ENCODE results near the gene UBN2. TPM values are rescaled to one million over a fixed set of nuclear protein-coding genes. Genes with fewer than 3 reads are reported as not detected.

The UBN2 gene
- total and polyA plus RNA-seq, 2 of the 13 experiments (the other 11 are each of a cell fraction or from before 2014, with no cell fraction given), result 5.6 to 5.7 TPM

GRCh38 chr7:139340037-139340807, 109.2 kb downstream of the UBN2 start (continued):
- TF ChIP-seq AKNA (CRISPR knock-in tag; IDR thresholded peaks at IDR 0.05; ENCODE audit: borderline replicate concordance), result 0 out of 2 replicates have a peak, but pooled peaks have one; percentile 35
- peak; percentile 83 for TF ChIP-seq FOXC1 (CRISPR knock-in tag; IDR thresholded peaks at IDR 0.05; ENCODE audit: borderline replicate concordance)
- TF ChIP-seq ZNF775 (CRISPR knock-in tag; IDR thresholded peaks at IDR 0.05; ENCODE audit: borderline replicate concordance), result 0 out of 2 replicates have a peak, but pooled peaks have one; percentile 79
- TF ChIP-seq, protein P1, sequence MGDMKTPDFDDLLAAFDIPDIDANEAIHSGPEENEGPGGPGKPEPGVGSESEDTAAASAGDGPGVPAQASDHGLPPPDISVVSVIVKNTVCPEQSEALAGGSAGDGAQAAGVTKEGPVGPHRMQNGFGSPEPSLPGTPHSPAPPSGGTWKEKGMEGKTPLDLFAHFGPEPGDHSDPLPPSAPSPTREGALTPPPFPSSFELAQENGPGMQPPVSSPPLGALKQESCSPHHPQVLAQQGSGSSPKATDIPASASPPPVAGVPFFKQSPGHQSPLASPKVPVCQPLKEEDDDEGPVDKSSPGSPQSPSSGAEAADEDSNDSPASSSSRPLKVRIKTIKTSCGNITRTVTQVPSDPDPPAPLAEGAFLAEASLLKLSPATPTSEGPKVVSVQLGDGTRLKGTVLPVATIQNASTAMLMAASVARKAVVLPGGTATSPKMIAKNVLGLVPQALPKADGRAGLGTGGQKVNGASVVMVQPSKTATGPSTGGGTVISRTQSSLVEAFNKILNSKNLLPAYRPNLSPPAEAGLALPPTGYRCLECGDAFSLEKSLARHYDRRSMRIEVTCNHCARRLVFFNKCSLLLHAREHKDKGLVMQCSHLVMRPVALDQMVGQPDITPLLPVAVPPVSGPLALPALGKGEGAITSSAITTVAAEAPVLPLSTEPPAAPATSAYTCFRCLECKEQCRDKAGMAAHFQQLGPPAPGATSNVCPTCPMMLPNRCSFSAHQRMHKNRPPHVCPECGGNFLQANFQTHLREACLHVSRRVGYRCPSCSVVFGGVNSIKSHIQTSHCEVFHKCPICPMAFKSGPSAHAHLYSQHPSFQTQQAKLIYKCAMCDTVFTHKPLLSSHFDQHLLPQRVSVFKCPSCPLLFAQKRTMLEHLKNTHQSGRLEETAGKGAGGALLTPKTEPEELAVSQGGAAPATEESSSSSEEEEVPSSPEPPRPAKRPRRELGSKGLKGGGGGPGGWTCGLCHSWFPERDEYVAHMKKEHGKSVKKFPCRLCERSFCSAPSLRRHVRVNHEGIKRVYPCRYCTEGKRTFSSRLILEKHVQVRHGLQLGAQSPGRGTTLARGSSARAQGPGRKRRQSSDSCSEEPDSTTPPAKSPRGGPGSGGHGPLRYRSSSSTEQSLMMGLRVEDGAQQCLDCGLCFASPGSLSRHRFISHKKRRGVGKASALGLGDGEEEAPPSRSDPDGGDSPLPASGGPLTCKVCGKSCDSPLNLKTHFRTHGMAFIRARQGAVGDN (CRISPR knock-in tag; IDR thresholded peaks at IDR 0.05), result peak; percentile 99
- TF ChIP-seq ZNF460 (CRISPR knock-in tag; IDR thresholded peaks at IDR 0.05; ENCODE audit: borderline replicate concordance), result peak; percentile 100
- peak; percentile 91 for TF ChIP-seq HOXD1 (CRISPR knock-in tag; IDR thresholded peaks at IDR 0.05)
- TF ChIP-seq, protein P2, sequence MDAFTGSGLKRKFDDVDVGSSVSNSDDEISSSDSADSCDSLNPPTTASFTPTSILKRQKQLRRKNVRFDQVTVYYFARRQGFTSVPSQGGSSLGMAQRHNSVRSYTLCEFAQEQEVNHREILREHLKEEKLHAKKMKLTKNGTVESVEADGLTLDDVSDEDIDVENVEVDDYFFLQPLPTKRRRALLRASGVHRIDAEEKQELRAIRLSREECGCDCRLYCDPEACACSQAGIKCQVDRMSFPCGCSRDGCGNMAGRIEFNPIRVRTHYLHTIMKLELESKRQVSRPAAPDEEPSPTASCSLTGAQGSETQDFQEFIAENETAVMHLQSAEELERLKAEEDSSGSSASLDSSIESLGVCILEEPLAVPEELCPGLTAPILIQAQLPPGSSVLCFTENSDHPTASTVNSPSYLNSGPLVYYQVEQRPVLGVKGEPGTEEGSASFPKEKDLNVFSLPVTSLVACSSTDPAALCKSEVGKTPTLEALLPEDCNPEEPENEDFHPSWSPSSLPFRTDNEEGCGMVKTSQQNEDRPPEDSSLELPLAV (CRISPR knock-in tag; conservative IDR thresholded peaks at IDR 0.05; ENCODE audit: low read depth), result no peak
- TF ChIP-seq ZNF274 (CRISPR knock-in tag; IDR thresholded peaks at IDR 0.05), result peak; percentile 93
- TF ChIP-seq PCBP1 (IDR thresholded peaks at IDR 0.05; ENCODE audit: borderline replicate concordance, low read depth, low read length), result no peak
- peak; percentile 76 for TF ChIP-seq ZFP1 (CRISPR knock-in tag; IDR thresholded peaks at IDR 0.05)
- TF ChIP-seq TCF7L2 (IDR thresholded peaks at IDR 0.05; ENCODE audit: low read depth, low read length), result no peak
- no peak for TF ChIP-seq SRSF9 (IDR thresholded peaks at IDR 0.05; ENCODE audit: borderline replicate concordance, insufficient read depth, low read depth, low read length, poor library complexity, severe bottlenecking)
- peak; percentile 82 for TF ChIP-seq IRF2 (CRISPR knock-in tag; IDR thresholded peaks at IDR 0.05)
- TF ChIP-seq CREM (IDR thresholded peaks at IDR 0.05), result peak; percentile 96
- TF ChIP-seq CREM (CRISPR knock-in tag; IDR thresholded peaks at IDR 0.05), result peak; percentile 35; the same call in 1 of the 2 replicates
- TF ChIP-seq, protein P3, sequence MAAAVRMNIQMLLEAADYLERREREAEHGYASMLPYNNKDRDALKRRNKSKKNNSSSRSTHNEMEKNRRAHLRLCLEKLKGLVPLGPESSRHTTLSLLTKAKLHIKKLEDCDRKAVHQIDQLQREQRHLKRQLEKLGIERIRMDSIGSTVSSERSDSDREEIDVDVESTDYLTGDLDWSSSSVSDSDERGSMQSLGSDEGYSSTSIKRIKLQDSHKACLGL (CRISPR knock-in tag; IDR thresholded peaks at IDR 0.05), result 0 out of 2 replicates have a peak, but pooled peaks have one; percentile 19
- TF ChIP-seq MEIS1 (CRISPR knock-in tag; IDR thresholded peaks at IDR 0.05; ENCODE audit: borderline replicate concordance), result peak; percentile 67; the same call in 1 of the 2 replicates
- peak; percentile 93; the same call in 1 of the 2 replicates for TF ChIP-seq ZNF557 (CRISPR knock-in tag; IDR thresholded peaks at IDR 0.05)
